Mononuclear cell (primary cell): ENCODE results near the gene LIX1. TPM values are rescaled to one million over a fixed set of nuclear protein-coding genes. Genes with fewer than 3 reads are reported as not detected.

Experiments used
- H3K27me3 ChIP-seq: 2 replicates; pipeline ENCODE4 v1.6.0; 2011; ENCODE audit warnings: low read length, control low read depth; ENCODE audit not compliant: insufficient read depth
- H3K4me1 ChIP-seq: 2 replicates; pipeline ENCODE4 v1.5.1; 2011; ENCODE audit warnings: mild to moderate bottlenecking, low read length, control low read depth; ENCODE audit not compliant: insufficient read depth
- H3K4me3 ChIP-seq: 2 replicates; pipeline ENCODE4 v1.5.1; 2011; ENCODE audit warnings: mild to moderate bottlenecking, low read length, moderate library complexity
- H3K9me3 ChIP-seq: 2 replicates; pipeline ENCODE4 v1.5.1; 2011; ENCODE audit warnings: low read depth, mild to moderate bottlenecking, control low read depth, low read length
- total RNA-seq: library from RNA; depleted of rRNA; stranded (reverse); fragments of >200 nt; gene quantifications from one replicate; pipeline ENCODE4 v1.2.3, GENCODE V29; 2012

LIX1 gene
- total RNA-seq, 1 donor = not detected

- H3K27me3 ChIP-seq = no peaks in the 10 kb centered on the region
- no peak overlapping the region for H3K4me3 ChIP-seq
- H3K4me1 ChIP-seq = peaks cover 13% of the 10 kb centered on the region
- H3K9me3 ChIP-seq = no peaks in the 10 kb centered on the region
Observed at GRCh38 chr5:97101189-97101910, 41.1 kb downstream of the LIX1 start.

GRCh38 chr5:97100476-97100875, 41.9 kb downstream of the LIX1 start:
- Histone ChIP-seq H3K4me1 (peaks cover 13% of the 10 kb centered on the region), H3K9me3 (no peaks in the 10 kb centered on the region), H3K27me3 (no peaks in the 10 kb centered on the region), H3K4me3 (no peak overlapping the region)

- H3K9me3 ChIP-seq = no peaks in the 10 kb centered on the region
- no peaks in the 10 kb centered on the region for H3K27me3 ChIP-seq
- H3K4me1 ChIP-seq = peaks cover 13% of the 10 kb centered on the region
- no peak overlapping the region for H3K4me3 ChIP-seq
Observed at GRCh38 chr5:97098922-97099321, 43.5 kb downstream of the LIX1 start.

- H3K4me1 ChIP-seq = peaks cover 13% of the 10 kb centered on the region
- no peaks in the 10 kb centered on the region for H3K9me3 ChIP-seq
- H3K4me3 ChIP-seq = no peak overlapping the region
- no peaks in the 10 kb centered on the region for H3K27me3 ChIP-seq
Observed at GRCh38 chr5:97097326-97098230, 44.8 kb downstream of the LIX1 start.

- no peaks in the 10 kb centered on the region for H3K27me3 ChIP-seq
- no peak overlapping the region for H3K4me3 ChIP-seq
- H3K9me3 ChIP-seq = no peaks in the 10 kb centered on the region
- H3K4me1 ChIP-seq = peaks cover 13% of the 10 kb centered on the region
Observed at GRCh38 chr5:97096846-97097245, 45.6 kb downstream of the LIX1 start.

- Histone ChIP-seq H3K9me3 (no peaks in the 10 kb centered on the region), H3K4me3 (no peak overlapping the region), H3K27me3 (no peaks in the 10 kb centered on the region), H3K4me1 (peaks cover 13% of the 10 kb centered on the region)
Observed at GRCh38 chr5:97096191-97096590, 46.2 kb downstream of the LIX1 start.

GRCh38 chr5:97095318-97095732, 47.1 kb downstream of the LIX1 start:
- H3K9me3 ChIP-seq = no peaks in the 10 kb centered on the region
- no peak overlapping the region for H3K4me3 ChIP-seq
- peaks cover 13% of the 10 kb centered on the region for H3K4me1 ChIP-seq
- H3K27me3 ChIP-seq = no peaks in the 10 kb centered on the region

GRCh38 chr5:97094579-97095317, 47.7 kb downstream of the LIX1 start:
- Histone ChIP-seq H3K9me3 (no peaks in the 10 kb centered on the region), H3K4me3 (no peak overlapping the region), H3K27me3 (no peaks in the 10 kb centered on the region), H3K4me1 (peaks cover 13% of the 10 kb centered on the region)

GRCh38 chr5:97093193-97093592, 49.2 kb downstream of the LIX1 start:
- H3K9me3 ChIP-seq = no peaks in the 10 kb centered on the region
- peaks cover 23% of the 10 kb centered on the region for H3K4me1 ChIP-seq
- H3K27me3 ChIP-seq = no peaks in the 10 kb centered on the region
- H3K4me3 ChIP-seq = no peak overlapping the region

GRCh38 chr5:97090944-97091343, 51.5 kb downstream of the LIX1 start:
- Histone ChIP-seq H3K9me3 (no peaks in the 10 kb centered on the region), H3K4me1 (peaks cover 23% of the 10 kb centered on the region), H3K27me3 (no peaks in the 10 kb centered on the region), H3K4me3 (no peak overlapping the region)

- Histone ChIP-seq H3K4me1 (peaks cover 33% of the 10 kb centered on the region), H3K4me3 (no peak overlapping the region), H3K27me3 (no peaks in the 10 kb centered on the region), H3K9me3 (no peaks in the 10 kb centered on the region)
Observed at GRCh38 chr5:97089149-97089801, 53.1 kb downstream of the LIX1 start.

GRCh38 chr5:97088774-97089148, 53.6 kb downstream of the LIX1 start:
- Histone ChIP-seq H3K27me3 (no peaks in the 10 kb centered on the region), H3K9me3 (no peaks in the 10 kb centered on the region), H3K4me1 (peaks cover 33% of the 10 kb centered on the region), H3K4me3 (no peak overlapping the region)

- peaks cover 35% of the 10 kb centered on the region for H3K4me1 ChIP-seq
- no peak overlapping the region for H3K4me3 ChIP-seq
- no peaks in the 10 kb centered on the region for H3K27me3 ChIP-seq
- no peaks in the 10 kb centered on the region for H3K9me3 ChIP-seq
Observed at GRCh38 chr5:97087138-97087537, 55.3 kb downstream of the LIX1 start.

- no peaks in the 10 kb centered on the region for H3K27me3 ChIP-seq
- no peak overlapping the region for H3K4me3 ChIP-seq
- H3K9me3 ChIP-seq = no peaks in the 10 kb centered on the region
- peaks cover 44% of the 10 kb centered on the region for H3K4me1 ChIP-seq
Observed at GRCh38 chr5:97085459-97086181, 56.8 kb downstream of the LIX1 start.
